DMS79 treated with DMSO at 0.1 percent for 48 hours (cell line): ENCODE results near the gene PTS.
A peak's percentile ranks its signal among the peaks of the same experiment; 100 is the strongest.

ENCODE experiments used
- DNase-seq: peaks from one replicate; lab custom pipeline; 2025; lab: John Stamatoyannopoulos, UW

Gene PTS

GRCh38 chr11:112266410-112266778, 40.2 kb downstream of the PTS start:
- no peak for DNase-seq

- no peak for DNase-seq
Measured at GRCh38 chr11:112267188-112267591, 41.0 kb downstream of the PTS start.

GRCh38 chr11:112268406-112268805, 42.2 kb downstream of the PTS start:
- DNase-seq, result no peak

GRCh38 chr11:112269139-112269538, 42.9 kb downstream of the PTS start:
- DNase-seq, result no peak

- no peak for DNase-seq
Measured at GRCh38 chr11:112270551-112271180, 44.4 kb downstream of the PTS start.

GRCh38 chr11:112271242-112271641, 45.0 kb downstream of the PTS start:
- no peak for DNase-seq

GRCh38 chr11:112273066-112273465, 46.8 kb downstream of the PTS start:
- DNase-seq, result no peak

- no peak for DNase-seq
Measured at GRCh38 chr11:112274007-112274783, 48.0 kb downstream of the PTS start.

- no peak for DNase-seq
Measured at GRCh38 chr11:112277029-112277428, 50.8 kb downstream of the PTS start.

GRCh38 chr11:112277941-112278340, 51.7 kb downstream of the PTS start:
- DNase-seq, result no peak

- DNase-seq, result no peak
Measured at GRCh38 chr11:112278803-112279202, 52.6 kb downstream of the PTS start.

GRCh38 chr11:112279901-112280267, 53.7 kb downstream of the PTS start:
- DNase-seq, result peak; percentile 84

- DNase-seq, result peak; percentile 88
Measured at GRCh38 chr11:112280268-112281126, 54.3 kb downstream of the PTS start.

GRCh38 chr11:112281726-112282125, 55.5 kb downstream of the PTS start:
- no peak for DNase-seq
